Neural progenitor cell (in vitro differentiated cells): ENCODE data around the gene ZNF420.

ENCODE experiments used
- EZH2 ChIP-seq: fragments of 200-600 bp; sonication (generic); IDR thresholded peaks from 2 replicates; pipeline ENCODE4 v1.6.1; 2017; ENCODE audit warnings: antibody characterized with exemption, mild to moderate bottlenecking, moderate library complexity
- TF ChIP-seq, protein P1 (sequence below): fragments of 200-600 bp; sonication (generic); IDR thresholded peaks from 2 replicates; pipeline ENCODE4 v1.5.1; 2017; ENCODE audit warnings: antibody characterized with exemption, mild to moderate bottlenecking

DNA sequence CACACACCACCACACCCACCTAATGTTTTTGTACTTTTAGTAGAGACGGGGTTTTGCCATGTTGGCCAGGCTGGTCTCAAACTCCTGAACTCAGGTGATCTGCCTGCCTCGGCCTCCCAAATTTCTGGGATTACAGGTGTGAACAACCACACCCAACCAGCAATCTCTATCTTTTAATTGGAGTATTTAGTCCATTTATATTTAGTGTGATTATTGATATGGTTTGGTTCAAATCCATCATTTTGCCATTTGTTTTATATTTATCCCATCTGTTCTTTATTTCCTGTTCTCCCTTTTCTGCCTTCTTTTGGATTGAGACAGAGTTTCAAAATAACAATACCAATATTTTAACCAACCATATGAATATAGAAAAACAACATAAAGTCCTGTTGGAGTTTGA lies 4.1 kb downstream of the ZNF420 start:
- TF ChIP-seq, protein P1, sequence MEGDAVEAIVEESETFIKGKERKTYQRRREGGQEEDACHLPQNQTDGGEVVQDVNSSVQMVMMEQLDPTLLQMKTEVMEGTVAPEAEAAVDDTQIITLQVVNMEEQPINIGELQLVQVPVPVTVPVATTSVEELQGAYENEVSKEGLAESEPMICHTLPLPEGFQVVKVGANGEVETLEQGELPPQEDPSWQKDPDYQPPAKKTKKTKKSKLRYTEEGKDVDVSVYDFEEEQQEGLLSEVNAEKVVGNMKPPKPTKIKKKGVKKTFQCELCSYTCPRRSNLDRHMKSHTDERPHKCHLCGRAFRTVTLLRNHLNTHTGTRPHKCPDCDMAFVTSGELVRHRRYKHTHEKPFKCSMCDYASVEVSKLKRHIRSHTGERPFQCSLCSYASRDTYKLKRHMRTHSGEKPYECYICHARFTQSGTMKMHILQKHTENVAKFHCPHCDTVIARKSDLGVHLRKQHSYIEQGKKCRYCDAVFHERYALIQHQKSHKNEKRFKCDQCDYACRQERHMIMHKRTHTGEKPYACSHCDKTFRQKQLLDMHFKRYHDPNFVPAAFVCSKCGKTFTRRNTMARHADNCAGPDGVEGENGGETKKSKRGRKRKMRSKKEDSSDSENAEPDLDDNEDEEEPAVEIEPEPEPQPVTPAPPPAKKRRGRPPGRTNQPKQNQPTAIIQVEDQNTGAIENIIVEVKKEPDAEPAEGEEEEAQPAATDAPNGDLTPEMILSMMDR: no peak
- TF ChIP-seq EZH2: no peak
